MV-4-11 (cell line): ENCODE data around the gene VASH1.
A peak's percentile ranks its signal among the peaks of the same experiment; 100 is the strongest.

Experiments used
- DNase-seq: peaks from one replicate; lab custom pipeline; 2025; lab: John Stamatoyannopoulos, UW

The VASH1 gene

GRCh38 chr14:76742966-76743365 lies 18.3 kb upstream of the VASH1 start:
- peak; percentile 82 for DNase-seq

- DNase-seq, result no peak
These were observed 8.5 kb upstream of the VASH1 start for GRCh38 chr14:76752744-76753143.

GRCh38 chr14:76753541-76754198 lies 7.6 kb upstream of the VASH1 start:
- DNase-seq, result peak; percentile 52

GRCh38 chr14:76754586-76754985 lies 6.7 kb upstream of the VASH1 start:
- no peak for DNase-seq

- no peak for DNase-seq
These were observed 5.5 kb upstream of the VASH1 start for GRCh38 chr14:76755610-76756370.

GRCh38 chr14:76756371-76756750 lies 4.9 kb upstream of the VASH1 start:
- DNase-seq, result no peak

GRCh38 chr14:76759589-76759988 lies 1.7 kb upstream of the VASH1 start:
- DNase-seq, result no peak

- DNase-seq, result no peak
These were observed 735 bp upstream of the VASH1 start for GRCh38 chr14:76760331-76761135.

- no peak for DNase-seq
These were observed 717 bp downstream of the VASH1 start for GRCh38 chr14:76761960-76762410.

- no peak for DNase-seq
These were observed 1.3 kb downstream of the VASH1 start for GRCh38 chr14:76762411-76763095.

GRCh38 chr14:76763096-76764041 lies 2.1 kb downstream of the VASH1 start:
- no peak for DNase-seq

GRCh38 chr14:76765461-76765931 lies 4.2 kb downstream of the VASH1 start:
- no peak for DNase-seq

GRCh38 chr14:76767681-76768656 lies 6.7 kb downstream of the VASH1 start:
- peak; percentile 99 for DNase-seq

GRCh38 chr14:76768671-76769500 lies 7.6 kb downstream of the VASH1 start:
- no peak for DNase-seq

- DNase-seq, result no peak
These were observed 8.5 kb downstream of the VASH1 start for GRCh38 chr14:76769636-76770292.

- no peak for DNase-seq
These were observed 9.5 kb downstream of the VASH1 start for GRCh38 chr14:76770521-76771436.

- DNase-seq, result peak; percentile 36
These were observed 10.2 kb downstream of the VASH1 start for GRCh38 chr14:76771437-76771980.
